Naive thymus-derived CD4-positive, alpha-beta T cell (primary cell): ENCODE data around the gene BRPF3. TPM values are rescaled to one million over a fixed set of nuclear protein-coding genes. Genes with fewer than 3 reads are reported as not detected.

Source experiments
- ATAC-seq: fragments of 150-1000 bp; cut with Tn5 transposase; 2 replicates; pipeline ENCODE4 v1.10.0; 2021; ENCODE audit warnings: mild to moderate bottlenecking, moderate library complexity
- CTCF ChIA-PET: fragments of 350-600 bp; sonication (Branson Sonifier 250); formaldehyde crosslinking; loops from one replicate; lab custom pipeline; 2021; ENCODE audit warnings: antibody characterized with exemption; lab: Charles Lee
- POLR2A ChIA-PET: fragments of 350-600 bp; sonication (Branson Sonifier 250); formaldehyde crosslinking; loops from one replicate; lab custom pipeline; 2021; ENCODE audit warnings: antibody characterized with exemption, inconsistent platforms; lab: Charles Lee
- DNase-seq, 9 donors: peaks; one replicate each; pipeline versions ENCODE4 v3.0.0 to v3.0.0-alpha.2; 2020 to 2022; ENCODE audit warnings: mixed read lengths in 1 of 9
- H3K27ac ChIP-seq: one replicate; pipeline ENCODE4 v1.7.0; 2013; ENCODE audit warnings: mild to moderate bottlenecking, low read depth, low read length, moderate library complexity
- H3K27me3 ChIP-seq, 2 donors: one replicate each; pipeline ENCODE4 v1.7.0; 2013; ENCODE audit warnings: low read length in 2 of 2, mild to moderate bottlenecking in 2 of 2, moderate library complexity in 2 of 2; ENCODE audit not compliant: control insufficient read depth in 2 of 2, insufficient read depth in 2 of 2
- H3K36me3 ChIP-seq, 3 experiments: 1 replicate in 2 of 3; 2 replicates in 1 of 3; pipeline ENCODE4 v1.7.0; 2013; ENCODE audit warnings: low read length in 3 of 3, mild to moderate bottlenecking in 3 of 3, moderate library complexity in 1 of 3; ENCODE audit not compliant: insufficient read depth in 3 of 3, control insufficient read depth in 2 of 3
- H3K4me1 ChIP-seq, 2 donors: one replicate each; pipeline ENCODE4 v1.7.0; 2013; ENCODE audit warnings: low read length in 2 of 2, mild to moderate bottlenecking in 2 of 2, moderate library complexity in 1 of 2; ENCODE audit not compliant: control insufficient read depth in 2 of 2, insufficient read depth in 2 of 2
- H3K4me3 ChIP-seq: 2 replicates; pipeline ENCODE4 v1.7.0; 2013; ENCODE audit warnings: mild to moderate bottlenecking, low read length
- H3K9me3 ChIP-seq, 3 experiments: 1 replicate in 2 of 3; 2 replicates in 1 of 3; pipeline ENCODE4 v1.7.0; 2013; ENCODE audit warnings: low read length in 3 of 3; ENCODE audit not compliant: control insufficient read depth in 2 of 3
- H3K27ac Mint-ChIP-seq, 9 donors: one replicate each; pipeline ENCODE4 v1.8.0; 2020 to 2022; ENCODE audit warnings: mixed read lengths in 9 of 9, mild to moderate bottlenecking in 8 of 9, moderate library complexity in 5 of 9, inconsistent platforms in 2 of 9
- H3K27me3 Mint-ChIP-seq, 5 donors: one replicate each; pipeline ENCODE4 v1.8.0; 2021 to 2022; ENCODE audit warnings: mixed read lengths in 5 of 5, mild to moderate bottlenecking in 1 of 5
- H3K36me3 Mint-ChIP-seq, 5 donors: one replicate each; pipeline ENCODE4 v1.8.0; 2020 to 2022; ENCODE audit warnings: mixed read lengths in 5 of 5, mild to moderate bottlenecking in 3 of 5, inconsistent platforms in 1 of 5
- H3K4me1 Mint-ChIP-seq, 7 donors: one replicate each; pipeline ENCODE4 v1.8.0; 2020 to 2022; ENCODE audit warnings: mixed read lengths in 7 of 7, mild to moderate bottlenecking in 3 of 7, inconsistent platforms in 1 of 7
- H3K4me3 Mint-ChIP-seq, 10 donors: one replicate each; pipeline ENCODE4 v1.8.0; 2020 to 2022; ENCODE audit warnings: mild to moderate bottlenecking in 10 of 10, mixed read lengths in 10 of 10, moderate library complexity in 6 of 10, inconsistent platforms in 2 of 10
- H3K9me3 Mint-ChIP-seq, 11 donors: one replicate each; pipeline ENCODE4 v1.8.0; 2020 to 2022; ENCODE audit warnings: mixed read lengths in 11 of 11, mild to moderate bottlenecking in 4 of 11, inconsistent platforms in 1 of 11, moderate library complexity in 1 of 11
- intact Hi-C, 2 donors: fragments of 100-400 bp; cut with micrococcal nuclease; formaldehyde crosslinking; loops; one replicate each; pipeline ENCODE4 v1.15.1; 2023
- polyA plus RNA-seq, 2 donors: library from polyadenylated mRNA; unstranded; fragments of 300-500 nt; fragmentation: Illumina TruSeq; gene quantifications; one replicate each; pipeline ENCODE4 v1.2.3, GENCODE V29; 2021
- total RNA-seq, 6 experiments: library from RNA in 5 of 6; stranded (reverse) in 5 of 6; gene quantifications; 1 replicate in 5 of 6; 2 replicates in 1 of 6; pipeline ENCODE4 v1.2.3 and lab custom pipeline; 2021 to 2026

Gene BRPF3
- total and polyA plus RNA-seq, 7 experiments from 2014 or later = 5.1 to 40.0 (median 28.4) TPM

GRCh38 chr6:36222924-36223323 is 26.4 kb downstream of the BRPF3 start:
- Histone ChIP-seq H3K4me3 (no peak overlapping the region), H3K27me3 (no peaks in the 10 kb centered on the region), H3K27ac (no peak overlapping the region), H3K9me3 (no peaks in the 10 kb centered on the region), H3K4me1 (no peaks in the 10 kb centered on the region), H3K36me3 (peaks cover 5 to 73% (median 9%) of the 10 kb centered on the region in 3 experiments)
- intact Hi-C loops = no loop called here
- Mint-ChIP-seq H3K4me3 (no peak overlapping the region), H3K27ac (no peak overlapping the region), H3K27me3 (no peaks in the 10 kb centered on the region), H3K36me3 (peaks cover 2 to 55% (median 20%) of the 10 kb centered on the region in 5 donors), H3K4me1 (peaks cover 0 to 7% (median 0%) of the 10 kb centered on the region in 7 donors), H3K9me3 (no peaks in the 10 kb centered on the region)
- ChIA-PET POLR2A (no interaction called here), CTCF (no interaction called here)
- no peak for ATAC-seq
- DNase-seq = no peak

DNA sequence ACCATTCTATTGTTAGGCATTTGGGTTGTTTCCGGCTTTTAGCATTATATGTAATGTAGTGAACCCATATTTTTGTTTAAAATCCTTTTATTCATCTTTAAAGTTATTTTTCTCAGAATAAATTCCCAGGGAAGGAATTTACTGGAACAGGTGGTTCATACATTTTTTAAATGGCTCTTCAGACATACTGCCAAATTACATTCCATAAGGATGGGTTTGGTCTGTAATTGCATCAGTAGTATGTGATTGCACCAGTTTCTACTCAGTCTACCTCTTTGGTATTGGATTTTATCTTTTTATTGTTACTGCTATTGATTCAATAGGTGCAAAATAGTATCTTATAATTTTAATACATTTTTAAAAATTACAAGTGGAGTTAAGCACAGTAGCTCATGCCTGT is 27.2 kb downstream of the BRPF3 start:
- Histone ChIP-seq H3K9me3 (no peaks in the 10 kb centered on the region), H3K4me1 (no peaks in the 10 kb centered on the region), H3K27ac (no peak overlapping the region), H3K36me3 (peaks cover 5 to 73% (median 9%) of the 10 kb centered on the region in 3 experiments), H3K4me3 (no peak overlapping the region), H3K27me3 (no peaks in the 10 kb centered on the region)
- DNase-seq = no peak
- Mint-ChIP-seq H3K27ac (no peak overlapping the region), H3K4me1 (peaks cover 0 to 4% (median 0%) of the 10 kb centered on the region in 7 donors), H3K27me3 (no peaks in the 10 kb centered on the region), H3K9me3 (no peaks in the 10 kb centered on the region), H3K36me3 (peaks cover 0 to 55% (median 20%) of the 10 kb centered on the region in 5 donors), H3K4me3 (no peak overlapping the region)
- no peak for ATAC-seq
- POLR2A ChIA-PET = no interaction called here
- intact Hi-C loops = no loop called here
- CTCF ChIA-PET = no interaction called here

- H3K4me3 Mint-ChIP-seq = no peak overlapping the region
- POLR2A ChIA-PET = interaction anchor here (0.7 kb wide), 1 partner anchor 78 kb away, joined by 3 read pairs; no protein-coding TSS in a partner anchor
- Histone ChIP-seq H3K4me1 (no peaks in the 10 kb centered on the region), H3K9me3 (no peaks in the 10 kb centered on the region), H3K27me3 (no peaks in the 10 kb centered on the region), H3K4me3 (no peak overlapping the region), H3K36me3 (peaks cover 5 to 73% (median 9%) of the 10 kb centered on the region in 3 experiments), H3K27ac (no peak overlapping the region)
- CTCF ChIA-PET = no interaction called here
- peaks cover 0 to 4% (median 0%) of the 10 kb centered on the region in 7 donors for H3K4me1 Mint-ChIP-seq
- H3K27me3 Mint-ChIP-seq = no peaks in the 10 kb centered on the region
- no peaks in the 10 kb centered on the region for H3K9me3 Mint-ChIP-seq
- DNase-seq (no peak), ATAC-seq (no peak)
- H3K36me3 Mint-ChIP-seq = peaks cover 0 to 57% (median 16%) of the 10 kb centered on the region in 5 donors
- intact Hi-C loops = no loop called here
- H3K27ac Mint-ChIP-seq = no peak overlapping the region
These were observed 28.4 kb downstream of the BRPF3 start for GRCh38 chr6:36224918-36225461.

DNA sequence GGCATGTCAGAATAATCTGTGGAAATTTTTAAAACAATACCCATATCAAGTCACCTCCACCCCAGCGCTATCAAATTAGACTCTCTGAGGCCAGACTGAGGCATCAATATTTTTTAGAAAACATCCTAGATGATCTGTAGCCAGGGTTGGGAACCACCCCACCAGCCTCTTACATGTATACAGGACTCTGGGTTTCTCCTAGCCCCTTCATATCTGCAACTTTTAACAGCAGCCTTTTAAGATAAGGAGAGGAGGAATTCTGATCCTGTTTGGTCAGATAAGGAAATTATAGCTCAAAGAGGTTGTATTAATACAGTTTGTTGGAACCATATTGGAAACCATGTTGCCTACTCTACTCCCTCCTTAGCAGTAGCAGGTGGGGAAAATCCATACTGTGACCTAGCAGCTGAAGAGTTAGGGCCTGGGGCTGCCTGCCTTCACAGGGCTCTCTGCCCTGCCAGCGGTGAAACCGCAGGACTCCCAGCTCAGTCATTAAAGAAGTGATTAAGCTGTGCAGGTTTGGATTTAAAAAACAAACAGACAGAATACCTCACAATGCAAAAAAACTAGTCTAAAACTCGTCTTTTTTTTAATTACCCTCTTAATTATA is 30.0 kb downstream of the BRPF3 start:
- ATAC-seq (no peak), DNase-seq (no peak)
- no peaks in the 10 kb centered on the region for H3K4me1 ChIP-seq
- intact Hi-C loops = no loop called here
- no peaks in the 10 kb centered on the region for H3K27me3 ChIP-seq
- H3K9me3 Mint-ChIP-seq = no peaks in the 10 kb centered on the region
- no peaks in the 10 kb centered on the region for H3K9me3 ChIP-seq
- H3K27me3 Mint-ChIP-seq = no peaks in the 10 kb centered on the region
- ChIA-PET CTCF (no interaction called here), POLR2A (no interaction called here)
- H3K27ac ChIP-seq = no peak overlapping the region
- no peak overlapping the region for H3K4me3 ChIP-seq
- H3K27ac Mint-ChIP-seq = peak overlapping the region in 1 of 9 donors; percentile 25
- H3K4me1 Mint-ChIP-seq = peaks cover 0 to 4% (median 0%) of the 10 kb centered on the region in 7 donors
- peaks cover 5 to 81% (median 9%) of the 10 kb centered on the region in 3 experiments for H3K36me3 ChIP-seq
- H3K4me3 Mint-ChIP-seq = no peak overlapping the region
- H3K36me3 Mint-ChIP-seq = peaks cover 0 to 70% (median 20%) of the 10 kb centered on the region in 5 donors

DNA sequence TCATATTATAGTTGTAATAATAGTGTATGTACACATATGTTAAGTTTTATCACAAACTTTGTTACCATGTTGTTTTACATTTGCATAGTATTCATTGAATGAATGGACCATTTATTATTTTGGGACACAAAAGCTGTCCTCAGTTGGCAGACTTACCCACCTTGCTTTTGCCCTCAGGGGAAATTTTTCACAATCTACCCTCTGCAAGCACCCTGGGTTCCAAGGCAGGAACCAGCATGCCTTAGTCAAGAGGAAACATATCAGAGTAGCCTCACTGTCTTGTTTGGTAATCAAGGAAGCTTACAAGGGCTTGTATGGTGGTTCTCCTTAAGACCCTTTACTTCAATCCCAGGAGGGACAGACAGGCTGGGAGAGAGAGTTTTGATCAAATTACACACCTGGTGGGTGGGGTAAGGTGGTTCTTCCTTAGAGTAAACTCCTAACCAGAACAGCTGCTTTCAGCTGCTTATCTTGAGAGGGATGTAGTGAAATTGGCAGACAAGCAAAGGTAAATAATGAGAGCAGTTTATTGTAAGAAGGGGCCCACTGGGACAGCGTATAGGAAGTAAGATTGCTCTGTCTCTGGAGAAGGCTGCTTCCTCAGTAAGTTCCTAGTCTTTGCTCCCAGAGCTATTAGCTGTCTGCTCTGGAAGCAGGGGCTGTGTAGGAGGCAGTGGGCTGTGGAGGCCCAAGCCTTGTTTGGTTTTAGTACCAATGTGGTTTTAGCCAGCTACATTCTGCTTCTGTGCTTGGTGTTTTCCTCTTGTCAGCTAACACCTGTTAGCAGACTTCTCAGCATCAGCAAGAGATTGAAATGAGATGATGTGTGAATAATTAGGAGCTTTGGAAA is 31.1 kb downstream of the BRPF3 start:
- H3K36me3 ChIP-seq = peaks cover 0 to 78% (median 9%) of the 10 kb centered on the region in 3 experiments
- peak overlapping the region in 1 of 9 donors; percentile 19 for H3K27ac Mint-ChIP-seq
- no peak for DNase-seq
- POLR2A ChIA-PET = no interaction called here
- H3K9me3 Mint-ChIP-seq = no peaks in the 10 kb centered on the region
- ATAC-seq = no peak
- intact Hi-C loops = no loop called here
- no peaks in the 10 kb centered on the region for H3K27me3 ChIP-seq
- peaks cover 0 to 4% (median 0%) of the 10 kb centered on the region in 7 donors for H3K4me1 Mint-ChIP-seq
- H3K4me3 ChIP-seq = no peak overlapping the region
- H3K27ac ChIP-seq = no peak overlapping the region
- CTCF ChIA-PET = interaction anchor here (0.6 kb wide), 1 partner anchor 103 kb away, joined by 4 read pairs; no protein-coding TSS in a partner anchor
- no peak overlapping the region for H3K4me3 Mint-ChIP-seq
- no peaks in the 10 kb centered on the region for H3K4me1 ChIP-seq
- no peaks in the 10 kb centered on the region for H3K27me3 Mint-ChIP-seq
- H3K36me3 Mint-ChIP-seq = peaks cover 0 to 69% (median 21%) of the 10 kb centered on the region in 5 donors
- H3K9me3 ChIP-seq = no peaks in the 10 kb centered on the region

DNA sequence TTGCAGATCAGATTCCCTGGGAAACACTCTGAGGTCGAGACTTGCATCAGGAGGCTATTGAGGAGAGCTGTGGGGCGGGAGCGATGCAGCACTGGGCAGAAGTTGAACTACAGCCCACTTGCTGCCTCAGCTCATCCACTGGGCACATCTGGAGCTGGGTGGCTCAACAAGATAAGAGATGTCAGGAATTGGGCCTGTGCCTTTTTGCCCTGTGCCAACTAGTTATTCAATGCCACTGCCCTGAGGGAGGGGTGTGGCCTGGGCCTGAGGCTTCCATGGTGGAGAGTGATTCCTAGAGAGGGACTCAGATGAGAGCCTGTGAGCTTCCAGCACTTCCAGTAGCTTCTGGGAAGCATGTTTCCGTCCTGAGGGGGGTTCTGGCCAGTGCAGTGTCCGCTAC is 32.7 kb downstream of the BRPF3 start:
- Histone ChIP-seq H3K4me1 (no peaks in the 10 kb centered on the region), H3K36me3 (peaks cover 0 to 78% (median 4%) of the 10 kb centered on the region in 3 experiments), H3K9me3 (no peaks in the 10 kb centered on the region), H3K4me3 (no peak overlapping the region), H3K27me3 (no peaks in the 10 kb centered on the region), H3K27ac (no peak overlapping the region)
- CTCF ChIA-PET = no interaction called here
- DNase-seq (no peak), ATAC-seq (no peak)
- no peak overlapping the region for H3K4me3 Mint-ChIP-seq
- peaks cover 0 to 4% (median 0%) of the 10 kb centered on the region in 7 donors for H3K4me1 Mint-ChIP-seq
- POLR2A ChIA-PET = no interaction called here
- H3K27me3 Mint-ChIP-seq = no peaks in the 10 kb centered on the region
- no peaks in the 10 kb centered on the region for H3K9me3 Mint-ChIP-seq
- peaks cover 0 to 65% (median 15%) of the 10 kb centered on the region in 5 donors for H3K36me3 Mint-ChIP-seq
- intact Hi-C loops = no loop called here
- peak overlapping the region in 2 of 9 donors; percentile 10 to 77 for H3K27ac Mint-ChIP-seq
